ENCODE results near the gene ERRFI1.

Gene ERRFI1

GRCh38 chr1:8043621-8044020, 17.5 kb upstream of the ERRFI1 start:
- DNase-seq = no peak

GRCh38 chr1:8042134-8042533, 16.0 kb upstream of the ERRFI1 start:
- DNase-seq = no peak

GRCh38 chr1:8040586-8040985, 14.5 kb upstream of the ERRFI1 start:
- peak; percentile 99 for DNase-seq

GRCh38 chr1:8039071-8039470, 13.0 kb upstream of the ERRFI1 start:
- DNase-seq = no peak

- no peak for DNase-seq
Measured at GRCh38 chr1:8035289-8035688, 9.2 kb upstream of the ERRFI1 start.

GRCh38 chr1:8033322-8033721, 7.2 kb upstream of the ERRFI1 start:
- DNase-seq = no peak

GRCh38 chr1:8032366-8032910, 6.3 kb upstream of the ERRFI1 start:
- peak; percentile 60 for DNase-seq

GRCh38 chr1:8031176-8031785, 5.2 kb upstream of the ERRFI1 start:
- DNase-seq = peak; percentile 59

GRCh38 chr1:8028571-8028910, 2.4 kb upstream of the ERRFI1 start:
- DNase-seq = no peak

GRCh38 chr1:8027748-8028570, 1.9 kb upstream of the ERRFI1 start:
- peak; percentile 84 for DNase-seq

GRCh38 chr1:8026976-8027747, 1.1 kb upstream of the ERRFI1 start:
- DNase-seq = no peak

- DNase-seq = no peak
Measured at GRCh38 chr1:8025671-8026144, 401 bp downstream of the ERRFI1 start.

- DNase-seq = peak; percentile 17
Measured at GRCh38 chr1:8025061-8025670, 943 bp downstream of the ERRFI1 start.

- DNase-seq = no peak
Measured at GRCh38 chr1:8024329-8024728, 1.8 kb downstream of the ERRFI1 start.

- no peak for DNase-seq
Measured at GRCh38 chr1:8023995-8024313, 2.2 kb downstream of the ERRFI1 start.

- DNase-seq = no peak
Measured at GRCh38 chr1:8023287-8023994, 2.7 kb downstream of the ERRFI1 start.

GRCh38 chr1:8022395-8023286, 3.5 kb downstream of the ERRFI1 start:
- no peak for DNase-seq

- no peak for DNase-seq
Measured at GRCh38 chr1:8021676-8022266, 4.3 kb downstream of the ERRFI1 start.

GRCh38 chr1:8020032-8020431, 6.1 kb downstream of the ERRFI1 start:
- DNase-seq = peak; percentile 57

GRCh38 chr1:8019229-8019620, 6.9 kb downstream of the ERRFI1 start:
- peak; percentile 35 for DNase-seq

All from fibroblast of upper back skin (primary cell).